Left ventricle myocardium superior (tissue), 1 donor: ENCODE data around the gene MAPK9. TPM values are rescaled to one million over a fixed set of nuclear protein-coding genes. Genes with fewer than 3 reads are reported as not detected.

Experiments
- ATAC-seq: fragments of 200-7000 bp; cut with Tn5 transposase; one replicate; pipeline ENCODE4 v1.9.1; 2020; ENCODE audit warnings: mild to moderate bottlenecking, moderate library complexity
- DNase-seq: peaks from one replicate; pipeline ENCODE4 v3.0.0-alpha.2; 2020
- intact Hi-C: fragments of 100-400 bp; cut with micrococcal nuclease; formaldehyde crosslinking; loops from one replicate; pipeline ENCODE4 v1.11.0; 2022
- total RNA-seq: library from RNA; stranded (reverse); fragmentation: NEBNext Ultra II Directional; extraction: Animal tissue kit (Norgen Biotek cat#: 25700); gene quantifications from one replicate; pipeline ENCODE4 v1.2.1, GENCODE V29; 2021
- donor health status: DM: no; HTN: yes; CAD: no; lungs with severe emphysema.

Gene MAPK9
- total RNA-seq, 1 donor from 2014 or later = 46.5 TPM

DNA sequence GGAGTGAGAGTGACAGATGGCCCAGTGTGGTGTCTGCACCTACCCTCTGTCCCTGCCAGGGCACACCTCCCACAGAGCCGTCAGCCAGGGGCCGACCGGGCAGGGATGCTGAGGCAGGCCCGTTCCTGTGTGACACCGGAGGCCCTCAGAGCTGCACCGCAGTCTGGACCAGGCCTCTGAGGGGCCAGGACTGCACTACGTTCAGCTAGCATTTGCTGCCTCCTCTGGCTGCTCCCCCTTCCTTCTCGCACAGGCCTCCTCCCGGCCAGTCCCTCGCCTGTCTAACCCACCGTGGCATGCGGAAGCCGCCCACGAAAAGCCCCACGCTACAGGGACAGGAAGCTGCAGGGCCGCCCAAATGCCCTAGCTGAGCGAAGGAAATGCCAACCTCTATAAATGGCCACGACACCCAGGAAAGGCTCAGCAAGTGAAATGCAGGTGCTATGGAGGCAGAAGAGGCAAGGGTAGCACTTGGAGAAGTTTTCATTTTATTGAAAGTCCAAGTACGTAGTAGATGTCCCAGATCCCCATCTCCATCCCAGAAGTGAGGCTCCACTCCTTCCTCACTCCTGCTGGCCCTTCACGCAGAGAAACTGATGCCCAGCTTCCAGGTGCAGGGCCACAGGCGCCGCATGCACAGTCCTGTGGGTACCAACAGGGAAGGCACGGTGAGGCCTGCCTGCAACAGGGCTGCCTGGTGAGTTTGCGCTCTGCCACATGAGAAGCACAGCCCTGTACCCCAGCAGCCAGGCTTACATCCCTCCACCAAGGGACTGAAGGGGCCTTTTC is 38.7 kb downstream of the MAPK9 start:
- DNase-seq (no peak), ATAC-seq (no peak)
- intact Hi-C loops = no loop called here

DNA sequence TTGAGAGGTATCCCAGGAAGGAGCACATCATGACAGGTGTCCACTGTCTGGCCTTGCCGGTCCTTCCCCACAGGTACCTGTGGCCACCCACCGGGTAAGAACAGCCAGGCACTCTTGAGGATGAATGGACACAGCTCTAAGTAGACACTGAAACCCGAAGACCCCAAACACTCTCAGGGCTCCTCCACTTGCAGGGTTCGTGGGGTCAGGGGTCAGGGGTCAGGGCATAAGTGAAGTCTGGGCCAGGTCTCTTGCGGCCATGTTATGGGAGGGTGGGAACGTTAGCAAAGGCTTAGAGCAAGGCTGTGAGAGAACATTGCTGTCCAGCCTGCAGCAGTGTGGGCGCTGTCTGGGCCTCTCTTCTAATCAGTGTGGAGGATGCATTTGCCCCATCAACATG is 40.0 kb downstream of the MAPK9 start:
- DNase-seq (no peak), ATAC-seq (no peak)
- intact Hi-C loops = no loop called here

DNA sequence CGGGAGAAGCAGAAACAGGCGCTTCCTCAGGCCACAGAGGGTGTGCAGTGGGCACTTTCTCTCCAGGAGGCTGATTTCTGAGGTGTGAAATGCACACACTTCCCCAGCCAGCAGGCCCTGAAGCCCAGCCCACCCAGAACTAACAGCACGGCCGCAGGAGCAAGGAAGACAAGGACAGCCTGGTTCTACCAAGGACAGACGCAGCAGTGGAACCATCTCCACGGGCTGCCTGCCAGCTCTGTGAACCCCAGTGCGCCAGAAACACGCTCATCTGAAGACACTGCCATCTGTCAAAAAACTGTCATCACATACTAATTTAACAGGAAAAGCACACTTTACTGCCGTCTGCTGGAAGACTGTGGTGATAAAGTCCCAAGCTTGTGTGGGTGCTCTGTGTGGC is 40.7 kb downstream of the MAPK9 start:
- ATAC-seq = no peak
- intact Hi-C loops = no loop called here

DNA sequence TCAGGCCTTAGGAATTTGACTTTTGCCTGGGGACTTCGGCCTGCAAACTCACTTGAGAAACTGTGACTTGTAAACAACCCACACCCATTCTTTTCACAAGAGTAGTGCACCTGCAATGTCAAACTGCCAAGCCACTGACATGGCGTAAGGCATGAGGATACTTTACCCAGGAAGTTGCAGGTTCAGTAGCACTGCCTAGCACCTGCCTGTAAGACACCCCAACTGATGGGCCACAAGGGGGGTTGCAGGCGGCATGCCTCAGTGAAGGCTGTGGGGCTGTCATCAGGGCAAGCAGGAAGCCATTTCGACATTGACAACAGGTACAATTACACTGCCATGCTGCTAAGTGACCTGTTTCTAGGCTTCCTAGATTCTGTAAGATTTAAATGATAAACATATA is 41.6 kb downstream of the MAPK9 start:
- intact Hi-C loops = no loop called here
- ATAC-seq (no peak), DNase-seq (no peak)

More for the DNA sequence above, 40.7 kb downstream of the MAPK9 start:
- DNase-seq = no peak

DNA sequence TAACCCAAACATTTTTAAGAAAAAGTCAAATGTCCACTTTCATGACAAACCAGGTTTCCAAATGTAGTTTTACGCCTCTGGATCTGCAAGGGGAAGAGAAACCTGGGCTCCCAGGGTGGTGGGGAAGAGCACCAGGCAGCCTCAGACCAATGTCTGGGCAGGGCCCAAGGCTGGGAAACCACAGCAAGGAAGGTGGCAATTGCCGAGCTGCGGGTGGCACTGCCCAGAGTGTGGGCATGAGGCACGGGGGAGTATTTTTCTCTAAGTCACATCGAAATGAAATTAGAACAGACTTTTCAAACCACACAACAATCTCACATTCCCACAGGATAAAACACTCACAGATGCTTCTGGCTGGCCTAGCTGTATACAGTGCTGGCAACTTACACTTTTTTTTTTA is 50.3 kb downstream of the MAPK9 start:
- ATAC-seq = no peak
- intact Hi-C loops = no loop called here
- no peak for DNase-seq

DNA sequence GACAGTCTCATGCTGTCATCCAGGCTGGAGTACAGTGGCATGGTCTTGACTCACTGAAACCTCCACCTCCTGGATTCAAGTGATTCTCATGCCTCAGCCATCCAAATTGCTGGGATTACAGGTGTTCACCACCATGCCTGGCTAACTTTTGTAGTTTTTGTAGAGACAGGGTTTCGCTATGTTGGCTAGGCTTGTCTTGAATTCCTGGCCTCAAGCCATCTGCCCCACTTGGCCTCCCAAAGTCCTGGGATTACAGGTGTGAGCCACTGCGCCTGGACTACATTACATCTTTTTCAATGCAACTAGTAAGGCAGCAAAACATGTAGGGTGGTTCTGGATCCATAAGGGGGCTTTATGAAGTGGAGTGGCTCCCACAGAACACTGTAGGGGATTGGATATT is 53.3 kb downstream of the MAPK9 start:
- ATAC-seq (no peak), DNase-seq (no peak)
- intact Hi-C loops = no loop called here

DNA sequence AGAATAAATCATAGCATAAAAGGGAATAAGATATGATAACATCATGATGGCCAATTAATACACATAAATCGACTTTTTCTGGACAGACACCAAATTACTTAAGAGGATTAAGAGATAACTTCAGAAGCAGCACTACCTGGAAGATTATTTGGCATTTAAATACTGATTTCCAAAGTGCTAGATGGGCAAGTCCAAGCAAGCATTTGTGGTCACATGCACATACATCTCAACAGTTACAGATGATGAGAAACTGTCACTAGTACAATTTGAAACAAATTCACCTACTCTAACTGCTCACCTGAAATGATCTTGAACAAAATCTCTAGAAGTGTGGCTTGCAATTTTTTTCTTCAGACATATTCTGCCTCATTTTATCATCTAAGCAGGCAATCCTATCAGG is 56.0 kb downstream of the MAPK9 start:
- intact Hi-C loops = no loop called here
- DNase-seq (no peak), ATAC-seq (no peak)

DNA sequence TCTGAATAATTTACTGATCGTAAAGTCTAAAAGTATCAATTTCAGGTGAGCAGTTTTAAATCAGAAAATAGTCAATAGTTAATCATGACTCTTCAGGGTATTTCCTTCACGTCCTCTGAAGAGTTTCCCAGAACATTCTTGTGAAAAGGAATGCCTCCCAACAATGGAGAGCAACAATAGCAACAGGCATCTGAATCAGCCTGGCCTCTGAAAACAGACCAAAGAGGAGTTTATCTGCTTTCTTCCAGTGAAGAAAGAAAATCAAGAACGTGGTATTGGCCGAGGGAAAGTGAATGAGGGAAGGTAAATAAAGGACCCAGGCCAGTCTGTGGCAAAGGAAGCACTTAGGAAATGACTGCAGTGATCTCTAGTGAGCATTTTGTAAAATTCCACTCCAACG is 56.8 kb downstream of the MAPK9 start:
- intact Hi-C loops = no loop called here
- DNase-seq = no peak
- no peak for ATAC-seq

DNA sequence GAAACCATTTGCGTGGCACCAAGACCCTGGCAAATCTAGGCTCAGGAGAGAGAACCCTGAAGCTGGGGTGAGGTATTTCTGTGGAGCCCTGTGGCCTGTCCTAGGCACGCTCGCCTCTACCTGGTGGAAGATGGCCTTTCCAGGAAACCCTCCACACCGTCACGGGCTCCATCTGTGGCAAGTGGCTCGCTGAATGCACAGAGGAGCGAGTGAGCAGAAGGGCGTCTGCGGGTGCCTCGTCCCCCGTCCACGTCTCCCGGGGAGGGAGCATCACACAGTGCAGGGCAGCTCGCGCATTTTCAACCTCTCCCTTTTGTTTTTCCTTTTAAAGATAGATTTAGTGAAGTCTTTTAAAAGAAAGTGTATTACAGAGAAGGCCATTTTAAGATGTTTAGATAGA is 57.6 kb downstream of the MAPK9 start:
- no peak for ATAC-seq
- DNase-seq = no peak
- intact Hi-C loops = no loop called here

DNA sequence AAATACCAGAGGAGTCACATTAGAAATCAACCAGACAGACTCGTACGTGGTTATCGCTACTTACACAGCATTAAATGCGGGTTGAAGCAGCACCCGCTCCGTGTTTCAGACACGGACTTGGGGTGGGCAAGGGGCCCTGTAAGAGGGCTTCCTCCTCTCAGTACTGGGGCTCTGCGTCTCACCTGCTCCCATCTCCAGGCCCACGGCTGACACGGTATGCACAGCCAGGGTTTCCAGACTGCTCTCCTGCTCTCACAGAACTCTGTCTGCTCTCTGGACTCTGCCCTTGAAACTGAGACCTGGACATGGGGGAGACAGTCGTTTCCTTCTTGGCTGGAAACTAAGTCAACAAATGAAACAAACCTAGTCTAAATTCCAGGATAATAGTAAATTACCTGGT is 58.2 kb downstream of the MAPK9 start:
- intact Hi-C loops = no loop called here
- ATAC-seq = no peak
- no peak for DNase-seq

DNA sequence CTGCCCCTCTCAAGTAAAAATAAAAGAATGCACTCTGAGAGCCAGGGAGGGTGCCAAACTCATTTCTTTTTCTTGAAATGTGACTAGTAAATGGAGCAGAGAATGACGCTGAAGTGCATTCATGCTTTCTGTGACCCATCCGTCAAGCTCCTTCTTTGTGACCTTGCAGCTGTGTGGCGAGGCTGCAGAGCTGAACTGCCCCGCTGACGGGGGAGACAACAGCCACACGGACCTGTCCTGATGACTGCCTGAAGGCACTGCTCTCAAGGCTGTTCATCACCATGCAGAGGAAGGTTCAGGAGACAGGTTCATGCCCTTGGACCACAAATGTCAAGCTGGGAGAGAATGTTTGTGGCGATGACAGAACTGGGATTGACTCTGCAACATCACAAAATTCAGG is 61.9 kb downstream of the MAPK9 start:
- intact Hi-C loops = no loop called here
- no peak for ATAC-seq
- no peak for DNase-seq

DNA sequence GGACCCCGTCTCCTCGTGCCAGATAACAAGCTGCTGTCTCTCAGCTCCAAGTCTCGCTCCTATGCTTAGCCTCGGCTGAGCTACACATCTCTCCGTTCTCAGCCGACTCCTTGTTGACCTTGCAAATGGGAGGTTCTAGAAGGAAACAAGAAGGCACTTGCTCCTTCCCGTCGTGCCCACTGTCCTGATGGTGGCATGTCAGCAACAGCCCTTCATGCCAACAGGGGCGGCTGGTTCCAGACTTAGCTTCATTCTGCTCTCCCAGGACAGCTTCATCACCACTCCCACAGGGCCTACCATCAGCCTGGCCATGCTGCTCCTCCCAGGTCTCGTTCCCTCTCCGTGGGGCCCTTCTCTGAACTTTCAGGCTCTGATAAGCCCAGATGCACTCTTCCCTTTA is 69.8 kb downstream of the MAPK9 start:
- no peak for DNase-seq
- intact Hi-C loops = no loop called here
- no peak for ATAC-seq

DNA sequence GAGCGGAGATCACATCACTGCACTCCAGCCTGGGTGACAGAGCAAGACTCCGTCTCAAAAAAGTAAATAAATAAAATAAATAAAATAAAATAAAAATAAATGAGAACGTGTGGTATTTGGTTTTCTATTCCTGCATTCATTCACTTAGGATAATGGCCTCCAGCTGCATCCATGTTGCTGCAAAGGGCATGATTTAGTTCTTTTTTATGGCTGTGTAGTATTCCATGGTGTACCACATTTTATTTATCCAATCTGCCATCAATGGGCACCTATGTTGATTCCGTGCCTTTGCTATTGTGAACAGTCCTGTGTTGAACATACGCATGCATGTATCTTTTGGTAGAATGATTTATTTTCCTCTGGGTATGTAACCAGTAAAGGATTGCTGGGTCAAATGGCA is 74.1 kb downstream of the MAPK9 start:
- intact Hi-C loops = no loop called here
- ATAC-seq (no peak), DNase-seq (no peak)

DNA sequence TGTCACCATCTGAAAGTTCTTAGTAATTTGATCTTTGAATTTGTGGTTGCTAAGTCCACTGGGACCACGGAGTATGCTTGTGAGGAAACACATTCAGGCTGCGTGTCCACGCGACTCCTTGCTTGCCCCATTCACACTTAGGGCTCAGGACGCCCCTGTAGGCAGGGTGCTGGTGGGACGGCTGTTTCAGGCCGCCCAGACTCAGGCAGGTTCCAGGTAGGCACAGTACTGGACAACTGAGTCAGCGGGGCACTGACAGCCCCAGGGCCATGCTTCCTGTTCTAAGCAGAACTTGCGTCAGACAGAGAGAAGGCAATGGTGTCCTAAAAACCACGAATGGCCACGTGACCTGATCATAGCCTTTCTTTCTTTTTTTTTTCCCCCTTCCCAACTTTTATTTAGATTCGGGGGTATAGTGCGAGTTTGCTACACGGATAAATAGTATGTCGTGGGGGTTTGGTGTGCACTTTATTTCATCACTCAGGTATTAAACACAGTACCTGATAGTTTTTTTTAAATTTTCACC is 75.2 kb downstream of the MAPK9 start:
- ATAC-seq (no peak), DNase-seq (no peak)
- intact Hi-C loops = no loop called here

DNA sequence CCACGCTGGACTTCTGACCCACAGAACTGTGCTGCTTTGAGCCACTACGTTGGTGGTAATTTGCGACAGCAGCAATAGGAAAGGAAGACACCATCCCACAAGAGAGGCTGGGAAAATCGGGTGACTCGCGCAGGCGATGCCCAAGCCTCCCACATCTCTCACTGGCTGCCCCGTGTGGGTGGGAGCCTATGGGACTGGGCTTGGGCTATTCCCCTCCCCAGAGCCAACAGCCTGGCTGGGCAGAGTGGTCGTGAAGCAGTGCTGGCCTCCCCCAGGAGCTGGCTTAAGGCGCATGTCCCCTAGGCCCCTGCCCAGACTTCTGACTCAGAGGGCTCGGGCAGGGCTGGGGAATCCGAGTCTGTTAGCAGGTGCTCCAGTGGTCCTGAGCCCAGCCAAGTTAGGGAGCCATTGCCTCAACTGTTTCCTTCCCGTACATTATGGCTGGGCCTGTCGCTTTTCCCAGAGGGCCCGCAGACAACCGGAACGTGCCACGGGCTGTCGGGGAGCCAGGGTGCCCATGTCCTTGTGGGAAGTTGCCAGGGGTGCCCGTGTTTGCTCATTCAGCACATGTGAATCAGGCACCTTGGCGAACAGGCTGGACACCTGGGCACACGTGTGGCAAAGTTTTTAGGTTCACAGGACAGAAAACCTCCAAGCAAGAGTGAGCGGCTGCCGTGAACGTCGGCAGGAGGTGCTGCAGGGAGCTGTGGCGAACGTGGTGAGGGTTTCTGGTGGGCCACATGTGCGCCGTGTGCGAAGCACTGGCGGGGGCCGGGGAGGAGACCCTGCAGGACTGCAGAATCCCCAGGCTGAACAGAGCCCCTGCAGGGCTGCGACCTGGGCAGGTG is 75.9 kb downstream of the MAPK9 start:
- ATAC-seq = no peak

DNA sequence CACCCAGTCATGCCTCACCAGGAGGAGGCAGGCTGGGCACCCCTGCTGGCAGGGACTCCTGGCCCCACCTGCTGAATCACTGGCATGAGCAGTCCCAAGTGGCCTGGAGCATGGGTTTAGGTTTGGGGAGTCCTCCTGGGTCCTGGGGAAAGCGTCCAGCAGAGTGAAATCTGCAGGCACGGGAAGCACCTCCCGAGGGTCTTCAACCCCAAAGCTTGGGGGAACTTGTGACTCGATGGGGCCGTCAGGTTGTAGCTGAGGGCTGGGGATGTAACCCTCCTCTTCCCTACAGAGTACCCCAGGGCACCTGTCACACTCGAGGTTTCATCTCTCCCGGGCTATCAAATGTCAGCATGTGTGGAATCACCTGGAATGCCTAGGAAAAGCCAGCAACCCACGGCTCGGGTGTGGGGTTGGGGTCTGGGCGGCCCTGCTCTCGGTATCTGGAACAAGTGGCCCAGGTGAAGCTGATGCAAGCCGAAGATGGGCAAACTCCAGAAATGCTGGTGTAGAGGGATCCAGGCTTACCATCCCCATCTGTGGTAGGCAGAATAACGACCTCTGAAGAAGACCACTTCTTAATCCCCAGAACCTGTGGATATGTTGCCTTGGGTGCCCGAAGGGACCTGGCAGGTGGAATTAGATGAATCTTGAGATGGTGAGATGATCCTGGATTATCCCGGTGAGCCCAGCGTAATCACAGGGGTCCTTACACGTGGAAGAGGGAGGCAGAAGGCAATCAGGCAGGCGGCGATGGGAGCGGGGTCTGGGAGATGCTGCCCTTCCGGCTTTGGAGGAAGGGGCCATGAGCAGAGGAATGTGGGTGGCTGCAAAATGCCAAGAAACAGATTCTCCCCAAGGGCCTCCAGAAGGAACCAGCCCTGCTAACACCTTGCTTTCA is 76.8 kb downstream of the MAPK9 start:
- DNase-seq (no peak), ATAC-seq (no peak)
- intact Hi-C loops = no loop called here

More for the DNA sequence above, 75.9 kb downstream of the MAPK9 start:
- DNase-seq = no peak
- intact Hi-C loops = no loop called here

DNA sequence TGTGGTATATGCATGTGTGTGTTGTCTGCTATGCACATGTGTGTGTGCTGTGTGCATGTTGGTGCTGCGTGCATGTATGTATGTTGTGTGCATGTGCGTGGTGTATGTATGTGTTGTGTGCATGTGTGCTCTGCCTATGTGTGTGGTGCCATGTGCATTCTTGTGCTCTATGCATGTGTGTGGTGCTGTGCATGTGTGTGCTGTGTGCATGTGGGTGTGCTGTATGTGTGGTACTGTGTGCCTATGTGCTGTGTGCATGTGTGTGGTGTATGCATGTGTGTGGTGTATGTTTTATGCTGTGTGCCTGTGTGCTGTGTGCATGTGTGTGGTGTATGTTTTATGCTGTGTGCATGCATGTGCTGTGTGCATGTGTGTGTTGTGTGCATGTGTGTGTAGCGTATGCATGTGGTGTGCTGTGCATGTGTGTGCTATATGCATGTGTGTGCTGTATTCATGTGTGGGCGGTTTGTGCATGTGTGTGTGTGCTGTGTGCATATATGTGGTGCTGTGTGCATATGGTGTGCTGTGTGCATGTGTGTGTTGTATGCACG is 78.2 kb downstream of the MAPK9 start:
- intact Hi-C loops = no loop called here
- ATAC-seq = no peak

DNA sequence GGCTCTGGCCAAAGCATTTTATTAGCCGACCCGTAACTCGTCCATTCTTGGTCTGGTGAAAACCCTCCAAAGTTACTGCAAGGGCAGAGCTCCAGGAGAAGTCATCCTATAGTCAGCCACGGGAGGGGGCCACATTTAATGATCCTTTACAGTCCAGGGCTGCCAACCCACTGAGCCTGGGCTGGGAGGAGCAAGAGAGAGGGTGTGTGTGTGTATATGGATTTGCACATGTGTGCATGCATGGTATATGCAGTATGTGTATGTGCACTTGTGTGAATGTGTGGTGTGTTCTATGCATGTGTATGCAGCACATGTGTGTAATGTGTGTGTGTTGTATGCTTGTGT is 78.7 kb downstream of the MAPK9 start:
- intact Hi-C loops = no loop called here
- no peak for DNase-seq
- ATAC-seq = no peak

More for the DNA sequence above, 78.2 kb downstream of the MAPK9 start:
- DNase-seq = no peak
